ENCODE measurements around the gene SNRPB. TPM values are rescaled to one million over a fixed set of nuclear protein-coding genes. Genes with fewer than 3 reads are reported as not detected.

Gene SNRPB
- total and polyA plus RNA-seq, 2 of the 13 experiments (the other 11 are each of a cell fraction or from before 2014, with no cell fraction given): 473 to 844 TPM

DNA sequence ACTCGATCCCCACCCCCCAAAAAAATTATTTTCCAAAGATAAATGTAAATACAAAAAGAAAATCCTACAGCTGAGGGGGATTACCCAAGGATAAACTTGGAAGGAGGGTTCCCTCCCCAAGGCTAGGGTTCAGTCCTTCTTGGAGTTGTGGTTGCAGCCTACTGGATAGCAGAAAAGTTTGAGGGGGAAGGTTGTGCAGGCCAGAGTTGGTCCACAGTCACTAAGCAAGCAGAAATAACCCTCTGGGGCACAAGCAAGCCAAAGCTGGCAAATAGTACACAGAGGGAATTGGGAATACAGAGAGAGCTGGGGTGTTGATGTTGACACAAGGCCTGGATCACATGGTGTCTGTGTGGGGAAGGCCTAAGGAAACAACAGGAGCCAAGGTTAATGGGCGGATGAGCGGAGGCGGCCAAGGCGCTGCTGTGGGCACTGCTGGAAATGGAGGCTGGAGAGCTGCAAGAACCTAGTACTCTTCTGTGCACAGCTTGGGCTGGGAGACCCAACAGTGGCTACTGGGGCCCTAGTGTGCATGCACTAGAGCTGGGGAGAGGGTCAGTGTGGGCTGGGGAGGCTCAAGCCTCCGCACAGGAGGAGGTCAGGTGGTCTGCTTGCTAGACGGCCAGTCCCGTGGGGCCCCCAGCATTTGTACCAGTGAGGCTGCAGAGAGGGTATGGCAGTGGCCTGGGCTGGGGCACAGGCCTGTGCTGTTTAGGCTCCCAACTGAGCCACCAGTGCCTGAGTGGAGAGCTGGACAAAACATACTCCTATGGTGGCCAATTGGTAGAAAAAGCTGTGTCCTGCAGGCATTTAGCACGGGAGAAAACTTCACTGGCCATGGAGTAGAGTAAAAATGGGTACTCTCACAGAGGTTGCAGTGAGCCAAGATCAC lies 5.5 kb upstream of the SNRPB start (continued):
- TF ChIP-seq AHDC1 (CRISPR knock-in tag; IDR thresholded peaks at IDR 0.05; ENCODE audit: borderline replicate concordance) (peak; percentile 92; the same call in 1 of the 2 replicates), ZNF33B (CRISPR knock-in tag; IDR thresholded peaks at IDR 0.05) (peak; percentile 90; the same call in 1 of the 2 replicates), KAT2B (IDR thresholded peaks at IDR 0.05; ENCODE audit: borderline replicate concordance, low read depth, low read length) (no peak), GMEB1 (CRISPR knock-in tag; IDR thresholded peaks at IDR 0.05; ENCODE audit: borderline replicate concordance) (peak; percentile 61; the same call in 1 of the 2 replicates), TBX3 (IDR thresholded peaks at IDR 0.05; ENCODE audit: borderline replicate concordance) (peak; percentile 43; the same call in 1 of the 2 replicates), MLLT10 (CRISPR knock-in tag; IDR thresholded peaks at IDR 0.05) (no peak), FLYWCH1 (CRISPR knock-in tag; IDR thresholded peaks at IDR 0.05) (0 out of 2 replicates have a peak, but pooled peaks have one; percentile 20), NFATC3 (CRISPR knock-in tag; IDR thresholded peaks at IDR 0.05) (no peak), SMAD1 (CRISPR knock-in tag; IDR thresholded peaks at IDR 0.05; ENCODE audit: borderline replicate concordance, low read depth) (no peak), RBFOX2 (IDR thresholded peaks at IDR 0.05; ENCODE audit: low read depth, low read length) (no peak), NFRKB (IDR thresholded peaks at IDR 0.05) (no peak), TMF1 (CRISPR knock-in tag; IDR thresholded peaks at IDR 0.05; ENCODE audit: low read depth) (no peak; the same call in 1 of the 2 replicates), SOX6 (IDR thresholded peaks at IDR 0.05) (no peak), SOX6 (CRISPR knock-in tag; IDR thresholded peaks at IDR 0.05) (peak; percentile 91), ZNF326 (CRISPR knock-in tag; IDR thresholded peaks at IDR 0.05; ENCODE audit: borderline replicate concordance) (no peak), CREM (IDR thresholded peaks at IDR 0.05) (peak; percentile 41; the same call in 1 of the 2 replicates), CREM (CRISPR knock-in tag; IDR thresholded peaks at IDR 0.05) (no peak), EHMT2 (IDR thresholded peaks at IDR 0.05; ENCODE audit: borderline replicate concordance, low read depth, low read length) (0 out of 2 replicates have a peak, but pooled peaks have one; percentile 28), STAT5B (CRISPR knock-in tag; IDR thresholded peaks at IDR 0.05) (no peak)
- TF ChIP-seq, protein P1, sequence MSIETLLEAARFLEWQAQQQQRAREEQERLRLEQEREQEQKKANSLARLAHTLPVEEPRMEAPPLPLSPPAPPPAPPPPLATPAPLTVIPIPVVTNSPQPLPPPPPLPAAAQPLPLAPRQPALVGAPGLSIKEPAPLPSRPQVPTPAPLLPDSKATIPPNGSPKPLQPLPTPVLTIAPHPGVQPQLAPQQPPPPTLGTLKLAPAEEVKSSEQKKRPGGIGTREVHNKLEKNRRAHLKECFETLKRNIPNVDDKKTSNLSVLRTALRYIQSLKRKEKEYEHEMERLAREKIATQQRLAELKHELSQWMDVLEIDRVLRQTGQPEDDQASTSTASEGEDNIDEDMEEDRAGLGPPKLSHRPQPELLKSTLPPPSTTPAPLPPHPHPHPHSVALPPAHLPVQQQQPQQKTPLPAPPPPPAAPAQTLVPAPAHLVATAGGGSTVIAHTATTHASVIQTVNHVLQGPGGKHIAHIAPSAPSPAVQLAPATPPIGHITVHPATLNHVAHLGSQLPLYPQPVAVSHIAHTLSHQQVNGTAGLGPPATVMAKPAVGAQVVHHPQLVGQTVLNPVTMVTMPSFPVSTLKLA (IDR thresholded peaks at IDR 0.05): peak; percentile 73; the same call in 1 of the 2 replicates
